Measurements from ENCODE around the gene PHYHD1. TPM values are rescaled to one million over a fixed set of nuclear protein-coding genes. Genes with fewer than 3 reads are reported as not detected.
A peak's percentile ranks its signal among the peaks of the same experiment; 100 is the strongest.

PHYHD1 gene
- total and polyA plus RNA-seq, 2 of the 13 experiments (the other 11 are each of a cell fraction or from before 2014, with no cell fraction given) = 10.6 to 25.3 TPM

GRCh38 chr9:128919402-128920089, 1.2 kb upstream of the PHYHD1 start (continued):
- TF ChIP-seq PAXIP1 (CRISPR knock-in tag; conservative IDR thresholded peaks at IDR 0.05) = peak; percentile 59
- TF ChIP-seq ZNF781 (CRISPR knock-in tag; IDR thresholded peaks at IDR 0.05; ENCODE audit: borderline replicate concordance, not compliant biosample characterization) = no peak
- no peak for TF ChIP-seq ZNF331 (CRISPR knock-in tag; IDR thresholded peaks at IDR 0.05)
- TF ChIP-seq ZSCAN12 (CRISPR knock-in tag; IDR thresholded peaks at IDR 0.05) = no peak
- TF ChIP-seq HDAC2 (CRISPR knock-in tag; IDR thresholded peaks at IDR 0.05) = peak; percentile 73; the same call in 1 of the 2 replicates
- no peak for TF ChIP-seq ARNT (IDR thresholded peaks at IDR 0.05)
- 0 out of 2 replicates have a peak, but pooled peaks have one; percentile 38 for TF ChIP-seq ZNF564 (CRISPR knock-in tag; IDR thresholded peaks at IDR 0.05)
- TF ChIP-seq TFAP4 (IDR thresholded peaks at IDR 0.05; ENCODE audit: borderline replicate concordance, low read depth) = peak; percentile 79; the same call in 1 of the 2 replicates
- 0 out of 2 replicates have a peak, but pooled peaks have one; percentile 43 for TF ChIP-seq MYC (CRISPR knock-in tag; IDR thresholded peaks at IDR 0.05; ENCODE audit: borderline replicate concordance)
- no peak for TF ChIP-seq ZNF674 (CRISPR knock-in tag; IDR thresholded peaks at IDR 0.05; ENCODE audit: low read depth)
- no peak for TF ChIP-seq SP2 (CRISPR knock-in tag; IDR thresholded peaks at IDR 0.05)
- TF ChIP-seq KDM2A (CRISPR knock-in tag; IDR thresholded peaks at IDR 0.05; ENCODE audit: borderline replicate concordance, low read depth) = peak; percentile 32; the same call in 1 of the 2 replicates
- TF ChIP-seq ZNF260 (CRISPR knock-in tag; IDR thresholded peaks at IDR 0.05; ENCODE audit: borderline replicate concordance, low read depth) = no peak
- no peak for TF ChIP-seq ZSCAN5A (CRISPR knock-in tag; IDR thresholded peaks at IDR 0.05; ENCODE audit: borderline replicate concordance)
- no peak for TF ChIP-seq SOX13 (IDR thresholded peaks at IDR 0.05)
- TF ChIP-seq SOX13 (CRISPR knock-in tag; conservative IDR thresholded peaks at IDR 0.05 in 1 of 2, IDR thresholded peaks at IDR 0.05 in 1 of 2) = peak in 1 of 2 experiments; percentile 36; a peak in 1 of 4 replicates
- peak; percentile 83 for TF ChIP-seq ZNF687 (CRISPR knock-in tag; IDR thresholded peaks at IDR 0.05)
- no peak for TF ChIP-seq ZNF343 (CRISPR knock-in tag; IDR thresholded peaks at IDR 0.05)
- TF ChIP-seq TBX2 (CRISPR knock-in tag; IDR thresholded peaks at IDR 0.05; ENCODE audit: borderline replicate concordance) = no peak
- TF ChIP-seq HOXA3 (CRISPR knock-in tag; IDR thresholded peaks at IDR 0.05) = peak; percentile 78
